GM18499 (cell line): ENCODE measurements around the gene SOX6.
A peak's percentile ranks its signal among the peaks of the same experiment; 100 is the strongest.

Source experiments
- ATAC-seq: cut with Tn5 transposase; IDR thresholded peaks from one replicate; pipeline ENCODE4 v1.9.1; 2021; ENCODE audit warnings: moderate number of reproducible peaks; ENCODE audit not compliant: insufficient read depth, unreplicated experiment

The SOX6 gene

GRCh38 chr11:15977116-15977515 lies 379.2 kb downstream of the SOX6 start:
- ATAC-seq: no peak

- no peak for ATAC-seq
Observed at GRCh38 chr11:15976433-15977045, 379.8 kb downstream of the SOX6 start.

GRCh38 chr11:15975742-15976141 lies 380.6 kb downstream of the SOX6 start:
- ATAC-seq: no peak

- no peak for ATAC-seq
Observed at GRCh38 chr11:15972838-15973237, 383.5 kb downstream of the SOX6 start.

GRCh38 chr11:15971215-15971546 lies 385.2 kb downstream of the SOX6 start:
- ATAC-seq: no peak

GRCh38 chr11:15970506-15971214 lies 385.7 kb downstream of the SOX6 start:
- ATAC-seq: no peak

- ATAC-seq: no peak
Observed at GRCh38 chr11:15969701-15970329, 386.5 kb downstream of the SOX6 start.

- ATAC-seq: peak; percentile 62
Observed at GRCh38 chr11:15969281-15969680, 387.1 kb downstream of the SOX6 start.

GRCh38 chr11:15968461-15969130 lies 387.8 kb downstream of the SOX6 start:
- ATAC-seq: no peak

GRCh38 chr11:15967966-15968365 lies 388.4 kb downstream of the SOX6 start:
- no peak for ATAC-seq

- ATAC-seq: no peak
Observed at GRCh38 chr11:15967166-15967565, 389.2 kb downstream of the SOX6 start.

GRCh38 chr11:15965562-15966250 lies 390.6 kb downstream of the SOX6 start:
- ATAC-seq: no peak

- ATAC-seq: no peak
Observed at GRCh38 chr11:15963266-15963665, 393.1 kb downstream of the SOX6 start.

- ATAC-seq: no peak
Observed at GRCh38 chr11:15958910-15959309, 397.4 kb downstream of the SOX6 start.

- ATAC-seq: no peak
Observed at GRCh38 chr11:15957234-15957633, 399.1 kb downstream of the SOX6 start.

GRCh38 chr11:15956302-15956701 lies 400.0 kb downstream of the SOX6 start:
- no peak for ATAC-seq

- no peak for ATAC-seq
Observed at GRCh38 chr11:15955595-15955994, 400.8 kb downstream of the SOX6 start.

GRCh38 chr11:15947681-15948648 lies 408.4 kb downstream of the SOX6 start:
- no peak for ATAC-seq

- no peak for ATAC-seq
Observed at GRCh38 chr11:15945726-15946125, 410.6 kb downstream of the SOX6 start.

- no peak for ATAC-seq
Observed at GRCh38 chr11:15944460-15944859, 411.9 kb downstream of the SOX6 start.
